ENCODE data around the gene RRAS.
"Not testable (repeated sequence)": the region's sequence is repeated elsewhere in the genome, so short reads cannot be mapped to it uniquely, and the experiment has no call there.

Gene RRAS

DNA sequence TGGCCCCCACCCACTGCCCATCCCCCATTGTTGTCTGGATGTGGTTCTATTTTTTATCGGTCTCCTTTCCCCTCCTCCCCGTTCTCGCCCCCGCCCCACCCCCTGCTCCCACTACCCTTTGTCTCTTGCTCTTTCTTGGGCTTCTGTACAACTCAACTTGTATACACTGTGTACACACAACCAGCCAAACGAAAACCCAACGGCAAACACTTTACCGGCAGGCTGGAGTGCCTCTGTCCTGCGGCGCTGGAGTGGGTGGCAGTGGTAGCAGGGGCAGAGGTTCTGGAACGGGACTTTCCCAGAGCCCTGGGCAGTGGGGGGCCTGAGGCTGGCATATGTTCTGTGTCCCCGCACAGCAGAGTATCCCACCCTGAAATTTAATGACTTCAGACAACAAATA is 13.7 kb downstream of the RRAS start:
- DNase-seq: no peak

- DNase-seq: no peak
Measured at GRCh38 chr19:49624967-49625910, 14.7 kb downstream of the RRAS start.

- DNase-seq: not testable (repeated sequence)
Measured at GRCh38 chr19:49617860-49618259, 22.1 kb downstream of the RRAS start.

- DNase-seq: no peak
Measured at GRCh38 chr19:49616945-49617344, 23.0 kb downstream of the RRAS start.

DNA sequence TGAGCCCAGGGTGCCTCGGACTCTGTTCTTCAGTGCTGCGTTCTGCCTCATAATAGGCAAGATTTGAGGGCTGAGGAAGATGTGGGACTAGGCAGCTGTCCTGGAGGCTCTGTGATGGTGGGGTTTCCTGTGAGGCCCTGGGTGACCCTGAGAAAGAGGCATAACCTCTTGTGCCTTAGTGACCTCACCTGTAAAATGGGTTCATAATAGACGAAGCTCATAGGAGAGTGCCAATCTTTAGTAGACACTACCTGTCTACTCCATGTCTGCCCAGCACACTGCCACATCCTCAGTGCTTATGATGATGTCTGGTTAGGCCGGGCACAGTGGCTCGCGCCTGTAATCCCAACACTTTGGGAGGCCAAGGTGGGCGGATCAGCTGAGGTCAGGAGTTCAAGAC is 23.4 kb downstream of the RRAS start:
- DNase-seq: no peak

GRCh38 chr19:49615861-49616260 is 24.1 kb downstream of the RRAS start:
- DNase-seq: no peak

DNA sequence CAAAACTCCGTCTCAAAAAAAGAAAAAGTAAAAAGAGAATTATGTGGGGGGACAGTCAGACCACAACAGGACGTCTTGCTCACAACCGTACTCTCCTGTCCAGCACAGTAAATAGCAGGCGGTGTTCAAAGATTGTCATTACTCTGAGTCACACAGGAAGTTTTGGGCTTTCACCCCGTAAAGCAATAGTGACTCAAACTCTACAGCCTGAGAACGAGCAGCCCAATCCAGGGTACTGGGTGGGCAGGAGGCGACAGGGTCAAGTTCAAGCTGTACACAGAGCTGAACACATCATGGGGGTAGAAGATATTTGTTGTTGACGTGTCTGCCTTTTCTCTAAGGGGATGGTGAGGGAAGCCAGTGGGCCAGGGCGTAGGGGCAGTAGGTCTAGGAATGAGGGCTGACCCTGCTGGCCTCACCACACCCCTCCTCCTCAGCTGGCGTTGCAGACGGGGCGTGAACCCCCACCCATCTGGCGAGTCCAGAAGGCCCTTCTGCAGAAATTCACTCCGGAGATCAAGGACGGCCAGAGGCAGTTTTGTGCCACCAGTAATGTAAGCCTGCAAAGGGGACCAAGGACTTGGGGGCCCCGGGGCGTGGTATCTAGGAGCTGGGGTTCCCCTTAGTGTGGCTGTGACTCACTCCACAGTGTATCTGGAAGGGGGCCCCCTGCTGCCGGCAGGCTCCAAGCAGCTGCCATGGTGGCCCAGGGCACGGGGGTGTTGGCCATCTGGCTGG is 25.7 kb downstream of the RRAS start:
- no peak for DNase-seq

- DNase-seq: no peak
Measured at GRCh38 chr19:49613374-49613773, 26.6 kb downstream of the RRAS start.

DNA sequence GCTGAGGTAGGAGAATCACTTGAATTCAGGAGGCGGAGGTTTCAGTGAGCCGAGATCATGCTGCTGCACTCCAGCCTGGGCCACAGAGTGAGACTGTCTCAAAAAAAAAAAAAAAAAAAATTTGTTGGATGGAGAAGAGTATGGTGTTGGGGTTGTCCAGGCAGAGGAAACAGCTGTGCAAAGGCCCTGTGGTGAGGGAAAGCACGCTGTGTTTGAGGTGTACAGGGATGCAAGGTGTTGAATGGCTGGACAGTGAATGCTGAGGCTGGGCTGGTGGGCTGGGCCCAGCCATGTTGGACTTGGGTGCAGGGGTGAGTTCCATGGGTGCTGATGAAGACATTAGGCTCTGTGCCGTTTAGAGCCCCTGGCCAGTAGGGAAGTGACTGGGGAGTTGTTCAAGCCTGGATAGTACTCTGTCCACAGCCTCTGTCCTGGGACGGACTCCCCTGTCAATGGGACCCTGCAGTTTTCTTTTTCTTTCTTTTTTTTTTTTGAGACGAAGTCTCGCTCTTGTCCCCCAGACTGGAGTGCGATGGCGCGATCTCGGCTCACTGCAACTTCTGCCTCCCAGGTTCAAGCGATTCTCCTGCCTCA is 30.3 kb downstream of the RRAS start:
- DNase-seq: no peak

DNA sequence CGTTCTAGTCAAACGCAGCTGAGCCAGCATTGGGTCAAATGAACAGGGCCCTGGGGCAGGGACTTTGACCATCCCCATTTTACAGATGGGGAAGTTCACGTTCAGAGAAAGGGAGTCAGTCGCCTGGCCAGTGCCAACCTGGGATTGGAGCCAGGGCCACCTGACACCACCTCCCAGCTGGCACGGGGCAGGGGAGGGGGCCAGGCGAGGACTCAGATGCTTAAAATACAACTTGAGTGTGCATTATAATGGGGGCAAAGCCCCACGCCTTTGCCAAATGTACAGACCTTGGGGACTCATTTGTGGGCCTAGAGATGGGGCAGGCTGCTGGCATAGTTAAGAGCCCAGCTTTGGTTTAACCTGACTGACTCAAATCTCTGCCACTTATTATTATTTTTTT is 34.3 kb downstream of the RRAS start:
- no peak for DNase-seq

DNA sequence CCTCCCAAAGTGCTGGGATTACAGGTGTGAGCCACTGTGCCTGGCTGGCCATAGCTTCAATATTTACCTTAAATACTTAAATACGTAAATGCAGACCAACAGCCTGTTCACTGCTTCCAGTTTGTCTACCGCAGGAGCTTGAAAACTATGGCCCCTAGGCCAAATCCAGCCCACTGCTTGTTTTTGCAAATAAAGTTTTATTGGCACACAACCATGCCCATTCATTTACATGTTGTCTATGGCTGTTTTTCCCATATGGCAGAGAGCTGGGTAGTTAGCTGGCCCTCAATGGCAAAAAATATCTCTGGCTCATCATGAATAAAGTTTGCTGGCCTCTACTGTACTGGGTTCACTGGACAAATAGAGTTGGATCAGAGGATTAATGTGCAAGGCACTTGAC is 37.1 kb downstream of the RRAS start:
- no peak for DNase-seq

DNA sequence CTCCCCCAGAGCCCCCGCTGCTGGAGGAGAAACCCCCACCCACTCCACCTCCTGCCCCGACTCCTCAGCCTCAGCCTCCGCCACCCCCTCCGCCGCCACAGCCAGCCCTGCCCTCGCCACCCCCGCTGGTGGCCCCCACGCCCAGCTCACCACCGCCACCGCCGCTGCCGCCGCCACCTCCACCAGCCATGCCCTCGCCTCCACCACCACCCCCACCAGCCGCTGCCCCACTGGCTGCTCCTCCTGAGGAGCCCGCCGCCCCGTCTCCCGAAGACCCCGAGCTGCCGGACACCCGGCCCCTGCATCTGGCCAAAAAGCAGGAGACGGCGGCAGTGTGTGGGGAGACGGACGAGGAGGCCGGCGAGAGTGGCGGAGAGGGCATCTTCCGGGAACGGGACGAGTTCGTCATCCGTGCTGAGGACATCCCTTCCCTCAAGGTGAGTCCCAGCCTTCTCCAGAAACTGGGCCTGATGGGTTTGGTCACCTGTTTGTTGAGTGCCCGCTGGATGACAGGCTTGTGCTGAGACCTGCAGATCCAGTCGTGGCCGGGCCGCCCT is 38.4 kb downstream of the RRAS start:
- no peak for DNase-seq

GRCh38 chr19:49599378-49600295 is 40.3 kb downstream of the RRAS start:
- no peak for DNase-seq

DNA sequence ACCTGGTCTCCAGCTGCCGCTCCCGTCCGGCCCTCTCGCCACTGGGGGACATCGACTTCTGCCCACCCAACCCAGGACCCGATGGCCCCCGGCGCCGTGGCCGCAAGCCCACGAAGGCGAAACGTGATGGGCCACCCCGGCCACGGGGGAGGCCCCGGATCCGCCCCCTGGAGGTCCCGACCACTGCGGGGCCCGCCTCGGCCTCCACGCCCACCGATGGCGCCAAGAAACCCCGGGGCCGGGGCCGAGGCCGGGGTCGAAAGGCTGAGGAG is 42.3 kb downstream of the RRAS start:
- DNase-seq: no peak

DNA sequence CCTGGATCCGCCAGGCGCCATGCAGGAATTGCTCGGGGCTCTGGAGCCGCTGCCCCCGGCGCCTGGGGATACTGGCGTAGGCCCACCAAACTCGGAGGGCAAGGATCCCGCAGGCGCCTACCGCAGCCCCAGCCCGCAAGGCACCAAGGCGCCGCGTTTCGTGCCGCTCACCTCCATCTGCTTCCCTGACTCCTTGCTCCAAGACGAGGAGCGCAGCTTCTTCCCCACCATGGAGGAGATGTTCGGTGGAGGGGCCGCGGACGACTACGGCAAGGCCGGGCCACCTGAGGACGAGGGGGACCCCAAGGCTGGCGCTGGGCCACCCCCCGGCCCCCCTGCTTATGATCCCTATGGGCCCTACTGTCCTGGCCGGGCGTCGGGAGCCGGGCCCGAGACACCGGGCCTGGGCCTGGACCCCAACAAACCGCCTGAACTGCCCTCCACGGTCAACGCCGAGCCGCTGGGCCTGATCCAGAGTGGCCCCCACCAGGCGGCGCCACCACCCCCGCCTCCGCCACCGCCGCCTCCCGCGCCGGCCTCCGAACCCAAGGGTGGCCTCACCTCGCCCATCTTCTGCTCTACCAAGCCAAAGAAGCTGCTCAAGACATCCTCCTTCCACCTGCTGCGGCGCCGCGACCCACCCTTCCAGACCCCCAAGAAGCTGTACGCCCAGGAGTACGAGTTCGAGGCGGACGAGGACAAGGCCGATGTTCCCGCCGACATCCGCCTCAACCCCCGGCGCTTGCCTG is 42.8 kb downstream of the RRAS start:
- DNase-seq: no peak

DNA sequence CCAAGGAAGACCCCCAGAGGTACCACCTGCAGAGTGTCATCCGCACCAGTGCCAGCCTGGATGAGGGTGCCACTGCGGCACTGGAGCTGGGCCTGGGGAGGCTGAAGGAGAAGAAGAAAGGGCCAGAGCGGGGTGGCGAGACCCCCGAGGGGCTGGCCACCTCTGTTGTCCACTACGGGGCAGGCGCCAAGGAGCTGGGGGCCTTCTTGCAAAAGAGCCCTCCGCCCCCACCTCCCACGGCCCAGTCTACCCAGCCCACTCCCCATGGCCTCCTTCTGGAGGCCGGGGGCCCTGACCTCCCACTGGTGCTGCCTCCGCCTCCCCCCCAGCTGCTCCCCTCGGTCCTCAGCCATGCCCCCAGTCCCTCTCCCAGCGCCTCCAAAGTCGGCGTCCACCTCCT is 43.5 kb downstream of the RRAS start:
- no peak for DNase-seq

GRCh38 chr19:49595819-49596404 is 44.0 kb downstream of the RRAS start:
- DNase-seq: no peak

- DNase-seq: no peak
Measured at GRCh38 chr19:49594993-49595818, 44.7 kb downstream of the RRAS start.

DNA sequence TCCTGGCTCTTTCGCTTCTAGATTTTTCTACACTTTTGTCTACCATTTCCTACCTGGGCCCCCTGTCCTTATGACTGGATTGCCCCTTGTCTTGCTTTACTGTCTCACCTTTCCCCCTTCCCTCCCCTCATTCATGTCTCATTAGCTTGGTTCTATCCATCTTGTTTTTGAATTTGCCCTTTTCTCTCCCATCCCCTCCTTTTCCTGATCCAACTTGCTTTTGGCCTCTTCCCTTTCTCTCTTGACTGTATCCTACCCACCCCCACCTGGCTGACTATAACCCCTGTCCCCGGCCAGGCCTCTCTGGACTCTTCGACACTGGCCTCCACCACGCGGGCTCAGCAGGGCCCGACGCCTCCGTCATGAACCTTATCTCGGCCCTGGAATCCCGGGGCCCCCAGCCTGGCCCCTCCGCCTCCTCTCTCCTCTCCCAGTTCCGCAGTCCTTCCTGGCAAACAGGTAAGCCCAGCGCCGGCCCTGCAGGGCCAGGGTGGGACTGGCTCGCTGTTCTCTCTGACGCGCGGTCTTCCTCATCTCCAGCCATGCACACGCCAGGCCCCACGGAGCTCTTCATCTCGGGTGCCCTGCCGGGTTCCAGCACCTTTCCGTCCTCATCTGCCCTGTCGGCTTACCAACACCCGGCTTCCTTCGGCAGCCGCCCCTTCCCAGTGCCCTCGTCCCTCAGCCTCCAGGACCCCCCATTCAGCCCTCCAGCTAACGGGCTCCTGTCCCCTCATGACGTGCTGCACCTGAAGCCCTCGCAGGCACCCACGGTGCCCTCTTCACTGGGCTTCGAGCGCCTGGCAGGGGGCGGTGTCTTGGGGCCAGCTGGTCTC is 45.6 kb downstream of the RRAS start:
- no peak for DNase-seq

Data from NCI-H2171 (cell line).